Measurements from ENCODE around the gene GALR2. TPM values are rescaled to one million over a fixed set of nuclear protein-coding genes. Genes with fewer than 3 reads are reported as not detected.

The GALR2 gene
- total RNA-seq, 2 donors from 2014 or later = 0.80 TPM; not detected in 1

- H3K36me3 ChIP-seq = no peaks in the 10 kb centered on the region
- intact Hi-C loops (cut with DNase I) = no loop called here
- TF ChIP-seq POLR2A (IDR thresholded peaks at IDR 0.05) = peak; percentile 80
- peak; percentile 96 for TF ChIP-seq POLR2AphosphoS5 (IDR thresholded peaks at IDR 0.05)
- TF ChIP-seq, protein P1, sequence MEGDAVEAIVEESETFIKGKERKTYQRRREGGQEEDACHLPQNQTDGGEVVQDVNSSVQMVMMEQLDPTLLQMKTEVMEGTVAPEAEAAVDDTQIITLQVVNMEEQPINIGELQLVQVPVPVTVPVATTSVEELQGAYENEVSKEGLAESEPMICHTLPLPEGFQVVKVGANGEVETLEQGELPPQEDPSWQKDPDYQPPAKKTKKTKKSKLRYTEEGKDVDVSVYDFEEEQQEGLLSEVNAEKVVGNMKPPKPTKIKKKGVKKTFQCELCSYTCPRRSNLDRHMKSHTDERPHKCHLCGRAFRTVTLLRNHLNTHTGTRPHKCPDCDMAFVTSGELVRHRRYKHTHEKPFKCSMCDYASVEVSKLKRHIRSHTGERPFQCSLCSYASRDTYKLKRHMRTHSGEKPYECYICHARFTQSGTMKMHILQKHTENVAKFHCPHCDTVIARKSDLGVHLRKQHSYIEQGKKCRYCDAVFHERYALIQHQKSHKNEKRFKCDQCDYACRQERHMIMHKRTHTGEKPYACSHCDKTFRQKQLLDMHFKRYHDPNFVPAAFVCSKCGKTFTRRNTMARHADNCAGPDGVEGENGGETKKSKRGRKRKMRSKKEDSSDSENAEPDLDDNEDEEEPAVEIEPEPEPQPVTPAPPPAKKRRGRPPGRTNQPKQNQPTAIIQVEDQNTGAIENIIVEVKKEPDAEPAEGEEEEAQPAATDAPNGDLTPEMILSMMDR (IDR thresholded peaks at IDR 0.05) = peak in 2 of 4 experiments; percentile 21 to 33
- peaks cover 9% of the 10 kb centered on the region for H3K4me1 ChIP-seq (replicated peaks)
- no peaks in the 10 kb centered on the region for H3K9me3 ChIP-seq
- H3K27me3 ChIP-seq (replicated peaks; ENCODE audit: insufficient read depth) = peaks cover 31% of the 10 kb centered on the region
- WGBS = 0% methylated on average over 47 of the region's 57 CpGs
- DNase-seq (ENCODE audit: low spot score) = peak; percentile 95
- H3K27ac ChIP-seq = peak within 1 kb of the TSS; percentile 39 to 69
- H3K4me3 ChIP-seq = peak within 1 kb of the TSS; percentile 63 to 82
These were observed 2.3 kb upstream of the GALR2 start, which contains the start of gene SRP68 for GRCh38 chr17:76072148-76072858. SRP68 (minus strand) TSS chr17:76072517; CDS start chr17:76072491, 26 bp downstream.

GRCh38 chr17:76075364-76076145, 974 bp downstream of the GALR2 start:
- intact Hi-C loops (cut with DNase I) = no loop called here
- no peak overlapping the region for H3K4me3 ChIP-seq
- 1% methylated on average over 48 of the region's 48 CpGs for WGBS

GRCh38 chr17:76076146-76076764, 1.7 kb downstream of the GALR2 start:
- WGBS = 3% methylated on average over 32 of the region's 41 CpGs
- H3K4me3 ChIP-seq = no peak overlapping the region
- H3K27ac ChIP-seq = no peak overlapping the region
- TF ChIP-seq POLR2A (IDR thresholded peaks at IDR 0.05) (no peak), POLR2AphosphoS5 (IDR thresholded peaks at IDR 0.05) (no peak)
- TF ChIP-seq, protein P1 (IDR thresholded peaks at IDR 0.05) = no peak
- H3K9me3 ChIP-seq = no peaks in the 10 kb centered on the region
- no peaks in the 10 kb centered on the region for H3K4me1 ChIP-seq (replicated peaks)
- no peaks in the 10 kb centered on the region for H3K36me3 ChIP-seq
- H3K27me3 ChIP-seq (replicated peaks; ENCODE audit: insufficient read depth) = peaks cover 32% of the 10 kb centered on the region
- no peak for DNase-seq (ENCODE audit: low spot score)
- intact Hi-C loops (cut with DNase I) = no loop called here

More at GRCh38 chr17:76075364-76076145, 974 bp downstream of the GALR2 start:
- no peak for DNase-seq (ENCODE audit: low spot score)
- Histone ChIP-seq H3K36me3 (no peaks in the 10 kb centered on the region), H3K27me3 (replicated peaks; ENCODE audit: insufficient read depth) (peaks cover 32% of the 10 kb centered on the region), H3K9me3 (no peaks in the 10 kb centered on the region), H3K4me1 (replicated peaks) (peaks cover 7% of the 10 kb centered on the region), H3K27ac (no peak overlapping the region)
- TF ChIP-seq, protein P1 (IDR thresholded peaks at IDR 0.05) = no peak
- TF ChIP-seq POLR2AphosphoS5 (IDR thresholded peaks at IDR 0.05) (no peak), POLR2A (IDR thresholded peaks at IDR 0.05) (no peak)

DNA sequence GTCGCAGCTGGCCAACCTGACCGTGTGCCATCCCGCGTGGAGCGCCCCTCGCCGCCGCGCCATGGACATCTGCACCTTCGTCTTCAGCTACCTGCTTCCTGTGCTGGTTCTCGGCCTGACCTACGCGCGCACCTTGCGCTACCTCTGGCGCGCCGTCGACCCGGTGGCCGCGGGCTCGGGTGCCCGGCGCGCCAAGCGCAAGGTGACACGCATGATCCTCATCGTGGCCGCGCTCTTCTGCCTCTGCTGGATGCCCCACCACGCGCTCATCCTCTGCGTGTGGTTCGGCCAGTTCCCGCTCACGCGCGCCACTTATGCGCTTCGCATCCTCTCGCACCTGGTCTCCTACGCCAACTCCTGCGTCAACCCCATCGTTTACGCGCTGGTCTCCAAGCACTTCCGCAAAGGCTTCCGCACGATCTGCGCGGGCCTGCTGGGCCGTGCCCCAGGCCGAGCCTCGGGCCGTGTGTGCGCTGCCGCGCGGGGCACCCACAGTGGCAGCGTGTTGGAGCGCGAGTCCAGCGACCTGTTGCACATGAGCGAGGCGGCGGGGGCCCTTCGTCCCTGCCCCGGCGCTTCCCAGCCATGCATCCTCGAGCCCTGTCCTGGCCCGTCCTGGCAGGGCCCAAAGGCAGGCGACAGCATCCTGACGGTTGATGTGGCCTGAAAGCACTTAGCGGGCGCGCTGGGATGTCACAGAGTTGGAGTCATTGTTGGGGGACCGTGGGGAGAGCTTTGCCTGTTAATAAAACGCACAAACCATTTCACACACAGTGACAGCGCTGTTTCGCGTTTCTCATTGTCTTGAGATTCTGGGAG, 2.4 kb downstream of the GALR2 start:
- H3K27ac ChIP-seq = no peak overlapping the region
- no peak for TF ChIP-seq POLR2A (IDR thresholded peaks at IDR 0.05)
- TF ChIP-seq POLR2AphosphoS5 (IDR thresholded peaks at IDR 0.05) = no peak
- TF ChIP-seq, protein P1 (IDR thresholded peaks at IDR 0.05) = no peak
- no peaks in the 10 kb centered on the region for H3K36me3 ChIP-seq
- H3K27me3 ChIP-seq (replicated peaks; ENCODE audit: insufficient read depth) = peaks cover 32% of the 10 kb centered on the region
- no peaks in the 10 kb centered on the region for H3K4me1 ChIP-seq (replicated peaks)
- no peaks in the 10 kb centered on the region for H3K9me3 ChIP-seq
- no peak overlapping the region for H3K4me3 ChIP-seq
- intact Hi-C loops (cut with DNase I) = no loop called here
- DNase-seq (ENCODE audit: low spot score) = no peak
- 5% methylated on average over 70 of the region's 82 CpGs for WGBS
